Measurements from ENCODE around the gene POLR3B. TPM values are rescaled to one million over a fixed set of nuclear protein-coding genes. Genes with fewer than 3 reads are reported as not detected.
"Not testable (repeated sequence)": the region's sequence is repeated elsewhere in the genome, so short reads cannot be mapped to it uniquely, and the experiment has no call there.

The POLR3B gene
- total RNA-seq, 1 donor = 11.9 TPM

GRCh38 chr12:106455111-106455510 lies 97.6 kb downstream of the POLR3B start:
- Histone ChIP-seq H3K4me3 (ENCODE audit: insufficient read depth, low read length) (no peak overlapping the region), H3K4me1 (ENCODE audit: insufficient read depth, low read length) (no peaks in the 10 kb centered on the region), H3K27me3 (ENCODE audit: insufficient read depth, low read length) (no peaks in the 10 kb centered on the region), H3K36me3 (ENCODE audit: insufficient read depth, low read length) (peaks cover 9% of the 10 kb centered on the region), H3K79me2 (ENCODE audit: insufficient read depth, low read length) (no peaks in the 10 kb centered on the region), H4K20me1 (ENCODE audit: insufficient read depth, low read length) (no peaks in the 10 kb centered on the region), H3K27ac (ENCODE audit: low read depth, low read length) (no peak overlapping the region), H3K9me3 (ENCODE audit: low read depth, low read length) (no peaks in the 10 kb centered on the region), H2AFZ (ENCODE audit: low read length) (no peak overlapping the region), H3K4me2 (ENCODE audit: insufficient read depth, low read length) (no peak overlapping the region)
- DNase-seq (ENCODE audit: insufficient read length, low spot score, missing footprints) = no peak
- TF ChIP-seq CTCF (IDR thresholded peaks at IDR 0.05; ENCODE audit: extremely low read depth, low read depth, low read length) = no peak

- Histone ChIP-seq H2AFZ (ENCODE audit: low read length) (no peak overlapping the region), H3K4me2 (ENCODE audit: insufficient read depth, low read length) (no peak overlapping the region), H4K20me1 (ENCODE audit: insufficient read depth, low read length) (no peaks in the 10 kb centered on the region), H3K4me3 (ENCODE audit: insufficient read depth, low read length) (no peak overlapping the region), H3K27ac (ENCODE audit: low read depth, low read length) (no peak overlapping the region), H3K27me3 (ENCODE audit: insufficient read depth, low read length) (no peaks in the 10 kb centered on the region), H3K79me2 (ENCODE audit: insufficient read depth, low read length) (no peaks in the 10 kb centered on the region), H3K36me3 (ENCODE audit: insufficient read depth, low read length) (peaks cover 11% of the 10 kb centered on the region), H3K9me3 (ENCODE audit: low read depth, low read length) (no peaks in the 10 kb centered on the region), H3K4me1 (ENCODE audit: insufficient read depth, low read length) (no peaks in the 10 kb centered on the region)
- no peak for TF ChIP-seq CTCF (IDR thresholded peaks at IDR 0.05; ENCODE audit: extremely low read depth, low read depth, low read length)
- DNase-seq (ENCODE audit: insufficient read length, low spot score, missing footprints) = no peak
Measured at GRCh38 chr12:106459124-106459523, 101.6 kb downstream of the POLR3B start.

GRCh38 chr12:106459534-106459933 lies 102.0 kb downstream of the POLR3B start:
- no peak for TF ChIP-seq CTCF (IDR thresholded peaks at IDR 0.05; ENCODE audit: extremely low read depth, low read depth, low read length)
- Histone ChIP-seq H3K4me1 (ENCODE audit: insufficient read depth, low read length) (no peaks in the 10 kb centered on the region), H3K79me2 (ENCODE audit: insufficient read depth, low read length) (no peaks in the 10 kb centered on the region), H3K4me2 (ENCODE audit: insufficient read depth, low read length) (no peak overlapping the region), H3K9me3 (ENCODE audit: low read depth, low read length) (no peaks in the 10 kb centered on the region), H4K20me1 (ENCODE audit: insufficient read depth, low read length) (no peaks in the 10 kb centered on the region), H3K27me3 (ENCODE audit: insufficient read depth, low read length) (no peaks in the 10 kb centered on the region), H3K27ac (ENCODE audit: low read depth, low read length) (no peak overlapping the region), H3K36me3 (ENCODE audit: insufficient read depth, low read length) (peaks cover 11% of the 10 kb centered on the region), H2AFZ (ENCODE audit: low read length) (no peak overlapping the region), H3K4me3 (ENCODE audit: insufficient read depth, low read length) (no peak overlapping the region)
- no peak for DNase-seq (ENCODE audit: insufficient read length, low spot score, missing footprints)

- no peaks in the 10 kb centered on the region for H3K79me2 ChIP-seq (ENCODE audit: insufficient read depth, low read length)
- H3K27me3 ChIP-seq (ENCODE audit: insufficient read depth, low read length) = no peaks in the 10 kb centered on the region
- no peaks in the 10 kb centered on the region for H3K4me1 ChIP-seq (ENCODE audit: insufficient read depth, low read length)
- H2AFZ ChIP-seq (ENCODE audit: low read length) = no peak overlapping the region
- no peaks in the 10 kb centered on the region for H4K20me1 ChIP-seq (ENCODE audit: insufficient read depth, low read length)
- H3K36me3 ChIP-seq (ENCODE audit: insufficient read depth, low read length) = peaks cover 10% of the 10 kb centered on the region
- no peak overlapping the region for H3K27ac ChIP-seq (ENCODE audit: low read depth, low read length)
- no peak overlapping the region for H3K4me2 ChIP-seq (ENCODE audit: insufficient read depth, low read length)
- H3K4me3 ChIP-seq (ENCODE audit: insufficient read depth, low read length) = no peak overlapping the region
- H3K9me3 ChIP-seq (ENCODE audit: low read depth, low read length) = no peaks in the 10 kb centered on the region
- no peak for DNase-seq (ENCODE audit: insufficient read length, low spot score, missing footprints)
- no peak for TF ChIP-seq CTCF (IDR thresholded peaks at IDR 0.05; ENCODE audit: extremely low read depth, low read depth, low read length)
Measured at GRCh38 chr12:106461730-106462129, 104.2 kb downstream of the POLR3B start.

DNA sequence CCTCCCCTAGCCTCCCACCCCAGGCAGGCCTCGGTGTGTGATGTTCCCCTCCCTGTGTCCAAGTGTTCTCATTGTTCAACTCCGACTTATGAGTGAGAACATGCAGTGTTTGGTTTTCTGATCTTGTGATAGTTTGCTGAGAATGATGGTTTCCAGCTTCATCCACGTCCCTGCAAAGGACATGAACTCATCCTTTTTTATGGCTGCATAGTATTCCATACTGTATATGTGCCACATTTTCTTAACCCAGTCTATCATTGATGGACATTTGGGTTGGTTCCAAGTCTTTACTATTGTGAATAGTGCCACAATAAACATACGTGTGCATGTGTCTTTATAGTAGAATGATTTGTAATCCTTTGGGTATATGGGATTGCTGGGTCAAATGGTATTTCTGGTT lies 108.1 kb downstream of the POLR3B start:
- not testable (repeated sequence) for DNase-seq (ENCODE audit: insufficient read length, low spot score, missing footprints); H3K27me3 ChIP-seq (ENCODE audit: insufficient read depth, low read length); H3K27ac ChIP-seq (ENCODE audit: low read depth, low read length); H3K4me1 ChIP-seq (ENCODE audit: insufficient read depth, low read length); H4K20me1 ChIP-seq (ENCODE audit: insufficient read depth, low read length); H3K79me2 ChIP-seq (ENCODE audit: insufficient read depth, low read length); H3K36me3 ChIP-seq (ENCODE audit: insufficient read depth, low read length); H2AFZ ChIP-seq (ENCODE audit: low read length); H3K4me2 ChIP-seq (ENCODE audit: insufficient read depth, low read length); H3K4me3 ChIP-seq (ENCODE audit: insufficient read depth, low read length); H3K9me3 ChIP-seq (ENCODE audit: low read depth, low read length)

DNA sequence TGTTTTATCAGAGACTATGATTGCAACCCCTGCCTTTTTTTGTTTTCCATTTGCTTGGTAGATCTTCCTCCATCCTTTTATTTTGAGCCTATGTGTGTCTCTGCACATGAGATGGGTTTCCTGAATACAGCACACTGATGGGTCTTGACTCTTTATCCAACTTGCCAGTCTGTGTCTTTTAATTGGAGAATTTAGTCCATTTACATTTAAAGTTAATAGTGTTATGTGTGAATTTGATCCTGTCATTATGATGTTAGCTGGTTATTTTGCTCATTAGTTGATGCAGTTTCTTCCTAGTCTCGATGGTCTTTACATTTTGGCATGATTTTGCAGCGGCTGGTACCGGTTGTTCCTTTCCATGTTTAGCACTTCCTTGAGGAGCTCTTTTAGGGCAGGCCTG lies 118.1 kb downstream of the POLR3B start:
- H3K27me3 ChIP-seq (ENCODE audit: insufficient read depth, low read length); H3K27ac ChIP-seq (ENCODE audit: low read depth, low read length); H3K79me2 ChIP-seq (ENCODE audit: insufficient read depth, low read length); H3K4me2 ChIP-seq (ENCODE audit: insufficient read depth, low read length); H3K9me3 ChIP-seq (ENCODE audit: low read depth, low read length); H3K36me3 ChIP-seq (ENCODE audit: insufficient read depth, low read length); DNase-seq (ENCODE audit: insufficient read length, low spot score, missing footprints); H3K4me3 ChIP-seq (ENCODE audit: insufficient read depth, low read length); H4K20me1 ChIP-seq (ENCODE audit: insufficient read depth, low read length); H3K4me1 ChIP-seq (ENCODE audit: insufficient read depth, low read length); H2AFZ ChIP-seq (ENCODE audit: low read length): not testable (repeated sequence)
